ENCODE measurements around the gene SLC9A3.

The SLC9A3 gene

GRCh38 chr5:515273-515836 is 8.9 kb downstream of the SLC9A3 start:
- H3K4me3 ChIP-seq (replicated peaks; ENCODE audit: low read depth, low read length): no peak overlapping the region
- H3K27me3 ChIP-seq (replicated peaks; ENCODE audit: control insufficient read depth, insufficient read depth, low read length): no peaks in the 10 kb centered on the region; the same call in 1 of the 2 replicates
- DNase-seq (ENCODE audit: extremely low read depth, insufficient read length): no peak
- no peak for TF ChIP-seq CTCF (IDR thresholded peaks at IDR 0.05; ENCODE audit: insufficient read depth, low read length, poor library complexity, severe bottlenecking)
- H3K36me3 ChIP-seq (ENCODE audit: control insufficient read depth, insufficient read depth, low read length): no peaks in the 10 kb centered on the region

DNA sequence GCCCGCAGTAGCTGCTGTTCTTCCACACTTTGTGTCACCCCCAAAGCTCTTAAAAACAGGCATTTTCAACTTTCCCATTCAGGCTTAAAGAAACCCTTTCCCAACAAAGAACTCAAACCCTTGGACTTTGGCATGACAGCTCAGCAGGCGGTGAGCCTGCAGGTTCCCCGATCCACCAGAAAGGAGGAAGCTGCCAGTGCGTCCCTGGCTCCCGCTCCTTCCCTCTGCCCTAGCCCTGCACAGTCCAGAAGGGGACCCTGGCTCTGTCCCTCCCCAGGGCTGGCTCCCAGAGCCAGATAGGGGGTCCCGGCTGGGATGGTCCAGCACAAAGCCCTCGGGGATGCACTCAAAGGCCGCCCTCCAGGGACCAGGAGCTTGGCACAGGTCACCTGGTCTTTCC is 9.6 kb downstream of the SLC9A3 start:
- Histone ChIP-seq H3K4me3 (replicated peaks; ENCODE audit: low read depth, low read length) (no peak overlapping the region), H3K36me3 (ENCODE audit: control insufficient read depth, insufficient read depth, low read length) (no peaks in the 10 kb centered on the region), H3K27me3 (replicated peaks; ENCODE audit: control insufficient read depth, insufficient read depth, low read length) (no peaks in the 10 kb centered on the region; the same call in 1 of the 2 replicates)
- no peak for DNase-seq (ENCODE audit: extremely low read depth, insufficient read length)
- no peak for TF ChIP-seq CTCF (IDR thresholded peaks at IDR 0.05; ENCODE audit: insufficient read depth, low read length, poor library complexity, severe bottlenecking)

- no peaks in the 10 kb centered on the region for H3K36me3 ChIP-seq (ENCODE audit: control insufficient read depth, insufficient read depth, low read length)
- H3K4me3 ChIP-seq (replicated peaks; ENCODE audit: low read depth, low read length): no peak overlapping the region
- H3K27me3 ChIP-seq (replicated peaks; ENCODE audit: control insufficient read depth, insufficient read depth, low read length): no peaks in the 10 kb centered on the region
- TF ChIP-seq CTCF (IDR thresholded peaks at IDR 0.05; ENCODE audit: insufficient read depth, low read length, poor library complexity, severe bottlenecking): no peak
- DNase-seq (ENCODE audit: extremely low read depth, insufficient read length): no peak
Measured at GRCh38 chr5:514101-514485, 10.2 kb downstream of the SLC9A3 start.

GRCh38 chr5:513216-514100 is 10.8 kb downstream of the SLC9A3 start:
- DNase-seq (ENCODE audit: extremely low read depth, insufficient read length): no peak
- no peak for TF ChIP-seq CTCF (IDR thresholded peaks at IDR 0.05; ENCODE audit: insufficient read depth, low read length, poor library complexity, severe bottlenecking)
- H3K4me3 ChIP-seq (replicated peaks; ENCODE audit: low read depth, low read length): no peak overlapping the region
- H3K27me3 ChIP-seq (replicated peaks; ENCODE audit: control insufficient read depth, insufficient read depth, low read length): no peaks in the 10 kb centered on the region
- H3K36me3 ChIP-seq (ENCODE audit: control insufficient read depth, insufficient read depth, low read length): no peaks in the 10 kb centered on the region

DNA sequence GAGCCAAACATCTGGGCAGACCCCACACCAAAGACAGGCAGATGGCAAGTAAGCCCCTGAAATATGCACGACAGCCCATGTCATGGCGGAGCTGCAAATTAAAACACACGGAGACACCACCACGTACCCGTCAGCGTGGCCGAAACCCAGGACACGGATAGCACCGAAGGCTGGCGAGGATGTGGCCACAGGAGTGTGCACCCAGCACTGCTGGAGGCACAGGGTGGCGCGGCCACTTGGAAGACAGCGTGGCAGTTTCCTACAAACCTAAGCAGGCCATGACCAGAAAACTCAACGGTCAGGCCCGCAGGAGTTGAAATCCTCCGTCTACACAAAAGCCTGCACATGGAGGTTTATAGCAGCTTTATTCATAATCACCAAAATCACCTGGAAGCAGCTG is 12.8 kb downstream of the SLC9A3 start:
- no peak for DNase-seq (ENCODE audit: extremely low read depth, insufficient read length)
- Histone ChIP-seq H3K36me3 (ENCODE audit: control insufficient read depth, insufficient read depth, low read length) (no peaks in the 10 kb centered on the region), H3K4me3 (replicated peaks; ENCODE audit: low read depth, low read length) (no peak overlapping the region), H3K27me3 (replicated peaks; ENCODE audit: control insufficient read depth, insufficient read depth, low read length) (no peaks in the 10 kb centered on the region)
- TF ChIP-seq CTCF (IDR thresholded peaks at IDR 0.05; ENCODE audit: insufficient read depth, low read length, poor library complexity, severe bottlenecking): no peak

Measured in GM06990 (cell line).